HuH-7 (cell line): ENCODE measurements around the gene SCARF2.
"Not testable (repeated sequence)": the region's sequence is repeated elsewhere in the genome, so short reads cannot be mapped to it uniquely, and the experiment has no call there.

Source experiments
- DNase-seq: peaks from one replicate; pipeline ENCODE4 v3.0.0; 2011; ENCODE audit warnings: low spot score

SCARF2 gene

GRCh38 chr22:20463324-20464095, 25.9 kb upstream of the SCARF2 start:
- DNase-seq, result no peak

DNA sequence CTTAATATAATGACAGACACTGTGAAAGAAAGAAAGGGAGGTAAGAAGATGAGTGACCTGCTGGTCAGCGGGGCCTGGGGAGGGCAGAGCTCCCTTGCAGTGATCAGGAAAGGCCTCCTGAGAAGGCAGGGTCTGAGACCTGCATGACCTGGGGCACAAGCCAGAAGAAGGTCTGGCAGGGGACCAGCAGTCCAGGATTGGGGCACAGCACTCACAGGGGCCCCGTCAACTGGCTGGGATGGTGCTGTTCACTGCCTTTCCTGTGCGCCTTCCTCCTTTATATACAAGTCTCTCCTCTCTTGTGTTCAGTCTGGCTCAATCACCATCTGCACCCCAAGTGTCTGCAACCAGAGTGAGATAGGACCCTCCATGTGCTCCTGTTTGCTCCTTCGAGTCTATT, 22.2 kb upstream of the SCARF2 start:
- DNase-seq, result no peak

GRCh38 chr22:20459152-20459542, 21.5 kb upstream of the SCARF2 start:
- DNase-seq, result no peak

GRCh38 chr22:20458530-20459151, 21.0 kb upstream of the SCARF2 start:
- no peak for DNase-seq

GRCh38 chr22:20457506-20458240, 20.0 kb upstream of the SCARF2 start:
- DNase-seq, result no peak

DNA sequence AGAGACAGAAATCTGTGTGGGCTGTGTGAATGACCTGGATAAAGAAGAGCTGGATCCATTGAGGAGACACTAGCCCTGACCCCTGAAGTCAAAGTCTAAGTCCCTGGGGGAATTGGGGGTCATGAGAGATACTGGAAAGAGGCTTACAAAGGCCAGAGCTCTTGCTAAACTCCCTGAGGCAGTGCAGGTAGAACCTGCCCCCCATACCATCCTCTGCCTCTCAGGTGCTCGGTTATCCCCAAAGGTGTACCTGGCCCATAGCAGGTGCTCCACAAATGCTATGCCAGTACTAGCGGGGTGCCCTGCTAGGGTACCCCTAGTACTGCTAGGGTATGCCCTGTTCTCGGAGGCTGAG, 19.1 kb upstream of the SCARF2 start:
- DNase-seq, result no peak

DNA sequence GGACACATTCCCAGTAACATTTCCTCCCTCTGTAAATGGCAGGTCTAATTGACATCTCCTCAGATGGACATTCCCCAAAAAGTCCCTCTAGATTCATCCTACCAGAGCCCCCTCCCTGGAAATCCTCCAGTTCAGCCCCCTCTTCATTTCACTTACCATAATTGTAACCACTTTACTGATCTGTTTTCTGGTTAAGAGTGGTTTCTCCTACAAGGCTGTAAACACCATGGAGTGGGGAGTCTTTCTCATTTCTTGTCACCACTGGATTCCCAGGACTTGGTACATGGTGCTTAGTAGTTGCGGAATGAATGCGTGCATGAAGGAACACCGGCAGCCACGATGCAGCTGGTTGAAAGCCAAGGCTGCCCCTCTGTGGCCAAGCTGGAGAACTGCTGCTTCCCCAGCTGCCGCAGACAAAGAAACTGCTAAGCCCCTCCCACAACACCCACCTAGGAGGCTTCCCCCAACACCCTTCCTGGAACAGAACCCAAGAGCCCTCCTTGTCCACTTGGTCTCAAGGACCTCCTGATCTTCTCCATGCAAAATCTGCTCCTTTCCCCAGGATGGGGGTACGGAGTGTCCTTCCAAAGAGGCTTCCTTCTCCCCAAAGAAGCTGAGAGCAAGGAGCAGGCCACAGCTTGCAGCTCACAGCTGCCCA, 18.6 kb upstream of the SCARF2 start:
- DNase-seq, result peak; percentile 94

GRCh38 chr22:20455709-20456063, 18.1 kb upstream of the SCARF2 start:
- no peak for DNase-seq

GRCh38 chr22:20453222-20453621, 15.6 kb upstream of the SCARF2 start:
- no peak for DNase-seq

GRCh38 chr22:20451920-20452319, 14.3 kb upstream of the SCARF2 start:
- no peak for DNase-seq

DNA sequence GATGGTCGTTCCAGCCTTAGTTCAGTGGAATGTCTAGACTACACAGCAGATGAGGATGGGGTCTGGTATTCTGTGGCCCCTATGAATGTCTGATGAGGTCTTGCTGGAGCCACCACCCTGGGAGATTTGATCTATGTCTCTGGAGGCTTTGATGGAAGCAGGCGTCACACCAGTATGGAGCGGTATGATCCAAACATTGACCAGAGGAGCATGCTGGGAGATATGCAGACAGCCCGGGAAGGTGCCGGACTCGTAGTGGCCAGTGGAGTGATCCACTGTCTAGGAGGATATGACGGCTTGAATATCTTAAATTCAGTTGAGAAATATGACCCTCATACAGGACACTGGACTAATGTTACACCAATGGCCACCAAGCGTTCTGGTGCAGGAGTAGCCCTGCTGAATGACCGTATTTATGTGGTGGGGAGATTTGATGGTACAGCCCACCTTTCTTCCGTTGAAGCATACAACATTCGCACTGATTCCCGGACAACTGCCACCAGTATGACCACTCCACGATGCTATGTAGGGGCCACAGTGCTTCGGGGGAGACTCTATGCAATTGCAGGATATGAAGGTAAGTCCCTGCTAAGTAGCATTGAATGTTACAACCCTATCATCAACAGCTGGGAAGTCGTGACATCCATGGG, 13.6 kb upstream of the SCARF2 start:
- not testable (repeated sequence) for DNase-seq

- no peak for DNase-seq
Observed at GRCh38 chr22:20450551-20450906, 12.9 kb upstream of the SCARF2 start.

DNA sequence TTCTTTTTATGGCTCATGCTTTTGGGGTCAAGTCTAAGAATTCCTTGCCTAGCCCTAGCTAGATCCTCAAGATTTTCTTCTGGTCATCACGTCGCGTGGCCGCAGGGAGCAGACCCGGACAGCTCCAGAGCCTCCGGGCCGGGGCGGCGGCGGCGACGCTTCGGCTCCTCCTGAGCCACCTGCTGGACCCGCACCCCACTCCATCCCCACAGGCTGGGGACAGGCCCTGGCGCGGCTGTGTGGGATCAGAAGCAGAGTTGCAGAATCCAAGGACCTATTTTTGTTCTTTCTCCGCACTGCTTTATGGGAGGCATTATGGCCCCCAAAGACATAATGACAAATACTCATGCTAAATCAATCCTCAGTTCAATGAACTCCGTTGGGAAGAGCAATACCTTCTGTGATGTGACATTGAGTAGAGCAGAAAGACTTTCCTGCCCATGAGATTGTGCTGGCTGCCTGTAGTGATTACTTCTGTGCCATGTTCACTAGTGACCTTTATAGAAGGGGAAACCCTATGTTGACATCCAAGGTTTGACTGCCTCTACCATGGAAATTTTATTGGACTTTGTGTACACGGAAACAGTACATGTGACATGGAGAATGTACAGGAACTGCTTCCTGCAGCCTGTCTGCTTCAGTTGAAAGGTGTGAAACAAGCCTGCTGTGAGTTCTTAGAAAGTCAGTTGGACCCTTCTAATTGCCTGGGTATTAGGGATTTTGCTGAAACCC, 12.4 kb upstream of the SCARF2 start:
- DNase-seq, result no peak

GRCh38 chr22:20448630-20449029, 11.0 kb upstream of the SCARF2 start:
- DNase-seq, result no peak

DNA sequence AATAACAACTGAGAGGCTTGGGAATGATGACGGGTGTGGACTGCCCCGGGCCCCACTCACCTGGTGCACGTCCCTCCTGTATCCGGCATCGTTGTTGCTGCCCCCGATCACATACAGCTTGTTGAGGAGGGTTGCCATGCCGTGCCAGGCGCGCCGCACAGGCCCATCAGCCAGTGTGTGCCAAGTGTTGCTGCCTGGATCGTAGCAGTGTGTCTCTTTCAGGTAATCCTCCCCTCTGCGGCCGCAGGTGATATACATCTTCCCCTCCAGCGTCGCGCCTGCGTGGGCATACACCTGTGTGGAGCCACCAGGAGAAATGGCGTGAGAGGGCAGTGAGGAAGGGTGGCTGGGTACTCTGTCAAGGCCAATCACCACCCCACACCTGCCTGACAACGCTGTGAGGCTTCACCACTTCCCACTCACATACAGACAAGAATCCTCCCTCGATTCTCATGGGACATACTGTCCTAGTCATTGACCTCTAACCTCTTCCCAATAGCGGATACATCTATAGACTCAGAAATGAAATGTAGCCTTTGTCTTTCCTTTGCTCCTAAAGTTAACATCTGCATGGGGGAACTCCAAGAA, 8.9 kb upstream of the SCARF2 start:
- no peak for DNase-seq

DNA sequence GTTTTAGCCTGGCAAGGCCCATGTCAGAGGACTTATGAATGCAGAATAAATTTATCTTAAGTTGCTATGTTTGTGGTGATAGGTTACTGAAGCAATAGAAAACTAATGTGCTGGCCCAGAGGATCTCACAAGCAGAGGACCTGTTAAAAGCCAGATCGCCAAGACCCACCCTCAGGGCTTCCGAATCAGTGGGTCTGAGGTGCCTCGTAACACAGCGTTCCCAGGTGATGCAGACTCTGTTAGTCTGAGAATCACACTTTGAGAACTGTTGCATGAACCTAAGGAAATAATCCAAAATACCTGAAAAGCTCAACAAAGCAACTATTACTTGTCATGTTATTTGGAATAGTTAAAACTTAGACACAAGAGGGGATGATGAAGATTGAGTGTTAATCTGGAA, 6.7 kb upstream of the SCARF2 start:
- DNase-seq, result no peak

DNA sequence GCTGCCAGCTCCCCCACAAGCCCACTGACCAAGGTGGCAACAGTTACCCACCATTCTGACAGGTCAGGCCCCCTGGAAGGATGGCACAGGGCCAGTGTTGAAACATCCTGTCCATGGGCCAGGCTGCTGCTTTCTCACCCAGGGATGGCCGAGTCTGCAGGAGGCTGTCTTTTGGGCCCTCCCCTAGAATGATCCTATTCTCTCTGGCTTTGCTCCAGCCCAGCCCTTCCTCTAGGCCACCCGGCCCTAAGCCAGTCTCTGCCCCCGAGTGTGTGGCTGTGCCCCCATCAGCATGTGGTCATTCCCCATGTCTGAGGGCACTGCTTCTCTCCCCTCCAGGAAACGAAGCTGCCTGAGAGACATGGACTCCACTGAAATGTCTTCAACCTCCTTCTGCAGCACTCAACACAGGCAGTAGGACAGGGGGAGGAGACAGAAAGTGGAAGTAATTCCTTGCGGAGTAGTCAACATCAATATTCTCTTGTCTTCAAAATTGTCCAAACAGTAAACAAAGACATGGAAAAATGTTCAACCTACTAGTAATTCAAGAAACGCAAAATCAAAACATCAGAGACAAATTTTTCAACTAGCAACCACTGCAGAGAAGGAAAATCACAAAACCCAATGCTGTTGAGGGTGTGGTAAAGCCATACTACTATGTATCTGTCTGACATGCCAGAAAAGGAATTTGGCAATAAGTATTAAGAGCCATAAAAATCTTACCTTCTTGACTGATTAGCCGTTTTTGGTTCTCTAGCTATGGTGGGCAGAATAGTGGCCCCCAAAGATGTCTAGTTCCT, 5.1 kb upstream of the SCARF2 start:
- no peak for DNase-seq

DNA sequence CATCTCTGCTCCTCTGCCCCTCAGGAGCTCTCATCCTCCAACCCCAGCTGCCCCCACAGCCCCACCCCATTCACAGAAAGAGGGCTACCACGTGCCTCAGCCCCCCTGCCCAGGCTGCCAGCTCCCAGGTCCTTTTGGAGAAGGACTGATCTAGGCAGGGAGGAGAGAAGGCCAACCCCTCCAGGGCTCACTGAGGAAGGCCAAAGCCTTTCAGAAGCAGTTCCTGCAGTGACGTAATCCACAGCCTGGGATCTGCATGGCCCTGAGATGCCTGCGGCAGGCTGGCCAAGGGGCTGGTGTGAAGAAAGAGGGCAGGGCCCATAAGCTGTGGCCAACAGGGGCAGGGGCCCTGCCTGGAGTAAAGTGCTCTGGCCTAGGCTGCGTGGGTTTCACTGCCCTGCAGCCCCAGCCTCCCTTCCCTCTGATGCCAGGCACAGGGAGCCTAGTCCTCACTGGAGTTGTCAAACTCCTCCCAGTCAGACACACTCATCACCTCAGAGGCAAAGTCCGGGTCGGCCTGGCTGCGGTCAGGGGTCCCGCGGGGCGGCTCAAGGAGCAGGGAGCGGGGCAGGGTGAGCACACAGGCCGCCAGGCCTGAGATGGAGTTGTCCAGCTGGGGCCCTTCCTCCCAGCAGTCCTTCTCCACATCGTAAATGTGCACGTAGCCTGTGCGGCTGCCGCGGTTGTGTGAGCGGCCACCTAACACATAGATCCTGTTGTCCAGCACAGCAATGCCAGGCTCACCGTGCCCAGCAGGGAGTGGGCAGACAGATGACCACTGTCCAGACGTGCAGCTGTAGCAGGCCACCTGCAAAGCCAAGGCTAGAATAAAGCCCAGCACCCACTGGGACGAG, 4.2 kb upstream of the SCARF2 start:
- no peak for DNase-seq
